GM12878 (cell line): ENCODE data around the gene CRB3. TPM values are rescaled to one million over a fixed set of nuclear protein-coding genes. Genes with fewer than 3 reads are reported as not detected.
A peak's percentile ranks its signal among the peaks of the same experiment; 100 is the strongest.

Source experiments
- ATAC-seq: fragments of 200-7000 bp; cut with Tn5 transposase; 3 replicates; pipeline ENCODE4 v1.9.1; 2020; ENCODE audit warnings: mild to moderate bottlenecking, moderate library complexity
- BruUV-seq: library from RNA; stranded (reverse); fragments of 400-500 nt; replicated peaks from 2 replicates; lab custom pipeline; 2021; lab: Mats Ljungman, UMichigan
- CTCF ChIA-PET: fragments of 300-600 bp; sonication (Branson Sonifier 250); formaldehyde crosslinking; extraction: SDS; loops from one replicate; lab custom pipeline; 2021; ENCODE audit warnings: inconsistent platforms; lab: Yijun Ruan, JAX
- POLR2A ChIA-PET: fragments of 350-600 bp; formaldehyde crosslinking; extraction: SDS; loops from one replicate; lab custom pipeline; 2021; ENCODE audit warnings: inconsistent platforms; lab: Charles Lee
- RAD21 ChIA-PET: fragments of 300-600 bp; sonication (Branson Sonifier 250); formaldehyde crosslinking; loops from one replicate; lab custom pipeline; 2023; ENCODE audit warnings: antibody characterized with exemption; ENCODE audit not compliant: unreplicated experiment; lab: Charles Lee
- SMC1A ChIA-PET: fragments of 300-600 bp; sonication (Branson Sonifier 250); formaldehyde crosslinking; loops from one replicate; lab custom pipeline; 2023; ENCODE audit not compliant: unreplicated experiment, uncharacterized antibody; lab: Charles Lee
- DNase-seq: peaks from one replicate; pipeline ENCODE4 v3.0.0-alpha.2; 2011; ENCODE audit warnings: low read depth, low spot score
- FAIRE-seq: peaks from 3 replicates; lab custom pipeline; 2011; peaks lifted over from hg19 to GRCh38; lab: Jason Lieb, UNC
- H2AFZ ChIP-seq: 2 replicates; pipeline ENCODE4 v1.6.0; 2011; ENCODE audit warnings: low read depth, low read length, control low read depth; ENCODE audit not compliant: control insufficient read depth
- H3K27ac ChIP-seq: 2 replicates; pipeline ENCODE4 v1.5.1; 2011; ENCODE audit warnings: control low read depth; ENCODE audit not compliant: control insufficient read depth, insufficient read depth
- H3K27me3 ChIP-seq, 2 experiments: replicated peaks in 1 of 2; 2 replicates each; pipeline versions ENCODE4 v1.6.0 to v1.6.1; 2011; ENCODE audit warnings: low read length in 1 of 2; ENCODE audit not compliant: control insufficient read depth in 2 of 2, insufficient read depth in 2 of 2
- H3K36me3 ChIP-seq, 2 experiments: 2 replicates each; pipeline ENCODE4 v1.5.1; 2011; ENCODE audit warnings: low read length in 1 of 2; ENCODE audit not compliant: control insufficient read depth in 2 of 2, insufficient read depth in 2 of 2
- H3K4me1 ChIP-seq: 2 replicates; pipeline ENCODE4 v1.6.1; 2011; ENCODE audit warnings: mild to moderate bottlenecking, low read length, moderate library complexity, mixed read lengths; ENCODE audit not compliant: control insufficient read depth, insufficient read depth
- H3K4me2 ChIP-seq: 2 replicates; pipeline ENCODE4 v1.6.0; 2011; ENCODE audit warnings: control low read depth; ENCODE audit not compliant: control insufficient read depth, insufficient read depth
- H3K4me3 ChIP-seq: fragments of 200-600 bp; sonication (generic); 2 replicates; pipeline ENCODE4 v1.5.1; 2016
- H3K79me2 ChIP-seq: 2 replicates; pipeline ENCODE4 v1.6.0; 2011; ENCODE audit warnings: low read length; ENCODE audit not compliant: control insufficient read depth, insufficient read depth
- H3K9ac ChIP-seq: 2 replicates; pipeline ENCODE4 v1.8.0; 2011; ENCODE audit warnings: low read length, control low read depth, mixed read lengths; ENCODE audit not compliant: control insufficient read depth, insufficient read depth
- H3K9me3 ChIP-seq: replicated peaks from 3 replicates; pipeline ENCODE4 v1.5.1; 2011; ENCODE audit warnings: mild to moderate bottlenecking, low read length; ENCODE audit not compliant: control insufficient read depth, insufficient read depth
- H4K20me1 ChIP-seq: 2 replicates; pipeline ENCODE4 v1.6.0; 2011; ENCODE audit not compliant: control insufficient read depth, insufficient read depth
- ATF7 ChIP-seq: fragments of 450-650 bp; IDR thresholded peaks from 2 replicates; pipeline ENCODE4 v1.6.1; 2016; ENCODE audit warnings: low read depth, mild to moderate bottlenecking
- HDAC2 ChIP-seq: fragments of 200-600 bp; sonication (generic); IDR thresholded peaks from 2 replicates; pipeline ENCODE4 v1.6.1; 2017
- POLR2A ChIP-seq: IDR thresholded peaks from 2 replicates; pipeline ENCODE4 v1.6.1; 2011; ENCODE audit warnings: low read depth, mild to moderate bottlenecking, low read length
- POLR2AphosphoS5 ChIP-seq: IDR thresholded peaks from 2 replicates; pipeline ENCODE4 v1.6.1; 2011; ENCODE audit warnings: mild to moderate bottlenecking, low read length, inconsistent platforms
- SMARCA5 ChIP-seq: fragments of 450-650 bp; IDR thresholded peaks from 2 replicates; pipeline ENCODE4 v1.6.1; 2017; ENCODE audit warnings: mild to moderate bottlenecking
- TCF12 ChIP-seq: IDR thresholded peaks from 2 replicates; pipeline ENCODE4 v1.6.1; 2011; ENCODE audit warnings: low read depth, mild to moderate bottlenecking, low read length
- TCF3 ChIP-seq: IDR thresholded peaks from 2 replicates; pipeline ENCODE4 v1.6.1; 2012; ENCODE audit warnings: low read depth, mild to moderate bottlenecking, low read length, borderline replicate concordance; ENCODE audit not compliant: insufficient read depth
- WGBS: methylation state at CpG from one replicate; pipeline ENCODE4 v1.1.6; 2016; ENCODE audit warnings: low lambda C conversion rate; ENCODE audit not compliant: insufficient replicate concordance, insufficient coverage; ENCODE audit errors: missing lambda C conversion rate; 5-methylcytosine and 5-hydroxymethylcytosine counted together
- in situ Hi-C: fragments of 300-500 bp; cut with MboI; formaldehyde crosslinking; loops from 9 replicates; pipeline ENCODE4 v1.14.3; 2018; ENCODE audit warnings: mixed read lengths
- intact Hi-C: fragments of 100-400 bp; cut with micrococcal nuclease; formaldehyde crosslinking; loops from one replicate; pipeline ENCODE4 v1.14.2; 2022; ENCODE audit not compliant: unreplicated experiment
- polyA plus RNA-seq, 11 experiments: library from polyadenylated mRNA; depleted of rRNA in 4 of 11; unstranded in 6 of 11; stranded (reverse) in 5 of 11; fragments of >200 nt; fragmentation: Nextera tagmentation in 4 of 11; fragmentation: Illumina TruSeq in 1 of 11; extraction: Ambion mirVana in 4 of 11; extraction: Trizol in 1 of 11; gene quantifications; 1 replicate in 1 of 11; 2 replicates in 10 of 11; pipeline versions ENCODE4 v1.2.1 to v1.2.3, GENCODE V29; 2011 to 2016; ENCODE audit warnings: inconsistent platforms in 2 of 11, missing spikeins in 2 of 11, low read depth in 1 of 11
- total RNA-seq, 4 experiments: library from RNA; depleted of rRNA in 3 of 4; stranded (reverse); fragments of >200 nt in 3 of 4; fragmentation: Illumina TruSeq in 1 of 4; extraction: Trizol in 1 of 4; gene quantifications; 2 replicates each; pipeline versions ENCODE4 v1.2.1 to v1.2.3, GENCODE V29; 2013 to 2021

The CRB3 gene
- total and polyA plus RNA-seq, 10 of the 15 experiments (the other 5 are each of a cell fraction or from before 2014, with no cell fraction given), result 0.11 to 1.9 (median 0.98) TPM; not detected in 1

GRCh38 chr19:6416658-6417405 is 47.2 kb upstream of the CRB3 start:
- FAIRE-seq, result no peak
- intact Hi-C loops, result no loop called here
- no peak for ATAC-seq
- Histone ChIP-seq H2AFZ (no peak overlapping the region), H3K9me3 (no peaks in the 10 kb centered on the region), H4K20me1 (peaks cover 12% of the 10 kb centered on the region), H3K9ac (no peak overlapping the region), H3K36me3 (peaks cover 27 to 62% of the 10 kb centered on the region in 2 experiments), H3K27me3 (no peaks in the 10 kb centered on the region), H3K27ac (no peak overlapping the region), H3K79me2 (peaks cover 22% of the 10 kb centered on the region), H3K4me3 (no peak overlapping the region), H3K4me1 (no peaks in the 10 kb centered on the region), H3K4me2 (no peak overlapping the region)
- POLR2A ChIA-PET, result no interaction called here
- BruUV-seq, result no TSS peak
- WGBS, result 94% methylated on average over 29 of the region's 29 CpGs
- in situ Hi-C loops, result no loop called here
- no peak for TF ChIP-seq ATF7
- TF ChIP-seq HDAC2, result no peak
- TF ChIP-seq TCF12, result no peak
- no peak for TF ChIP-seq SMARCA5
- peak; percentile 43; the same call in 1 of the 2 replicates for TF ChIP-seq POLR2A
- RAD21 ChIA-PET, result no interaction called here
- CTCF ChIA-PET, result no interaction called here
- SMC1A ChIA-PET, result no interaction called here
- no peak for DNase-seq

GRCh38 chr19:6417713-6418561 is 46.1 kb upstream of the CRB3 start:
- H4K20me1 ChIP-seq, result peaks cover 21% of the 10 kb centered on the region
- no peak for FAIRE-seq
- TF ChIP-seq POLR2A, result peak; percentile 46; the same call in 1 of the 2 replicates
- peak; percentile 12; the same call in 1 of the 2 replicates for TF ChIP-seq POLR2AphosphoS5
- TF ChIP-seq TCF3, result no peak
- H3K9me3 ChIP-seq, result no peaks in the 10 kb centered on the region
- H3K36me3 ChIP-seq, result peaks cover 27 to 63% of the 10 kb centered on the region in 2 experiments
- H3K27me3 ChIP-seq, result no peaks in the 10 kb centered on the region
- ATAC-seq, result no peak
- in situ Hi-C loops (no loop called here), intact Hi-C loops (no loop called here)
- no peak overlapping the region for H2AFZ ChIP-seq
- no TSS peak for BruUV-seq
- ChIA-PET SMC1A (no interaction called here), POLR2A (no interaction called here), RAD21 (no interaction called here), CTCF (interaction anchor here (0.7 kb wide), 1 partner anchor 486 kb away, joined by 3 read pairs; no protein-coding TSS in a partner anchor)
- peaks cover 33% of the 10 kb centered on the region for H3K79me2 ChIP-seq
- no peak overlapping the region for H3K27ac ChIP-seq
- H3K4me3 ChIP-seq, result no peak overlapping the region
- no peak overlapping the region for H3K4me2 ChIP-seq
- no peak overlapping the region for H3K9ac ChIP-seq
- DNase-seq, result no peak
- no peaks in the 10 kb centered on the region for H3K4me1 ChIP-seq
- 93% methylated on average over 33 of the region's 33 CpGs for WGBS
